Subcutaneous abdominal adipose tissue (tissue), 5 donors: ENCODE results near the gene PHF8.

Source experiments
- H3K27ac ChIP-seq: one replicate; pipeline ENCODE4 v1.7.0; 2013; ENCODE audit warnings: low read depth, mild to moderate bottlenecking, inconsistent platforms, low read length, moderate library complexity
- H3K27me3 ChIP-seq, 5 donors: one replicate each; pipeline ENCODE4 v1.7.0; 2013; ENCODE audit warnings: low read length in 5 of 5, inconsistent platforms in 1 of 5; ENCODE audit not compliant: control insufficient read depth in 5 of 5, insufficient read depth in 4 of 5
- H3K36me3 ChIP-seq, 5 donors: one replicate each; pipeline ENCODE4 v1.7.0; 2013; ENCODE audit warnings: low read length in 5 of 5; ENCODE audit not compliant: control insufficient read depth in 5 of 5, insufficient read depth in 5 of 5
- H3K4me1 ChIP-seq, 5 donors: one replicate each; pipeline ENCODE4 v1.7.0; 2013; ENCODE audit warnings: low read length in 5 of 5, mild to moderate bottlenecking in 3 of 5, moderate library complexity in 1 of 5; ENCODE audit not compliant: control insufficient read depth in 5 of 5, insufficient read depth in 5 of 5
- H3K4me3 ChIP-seq, 5 donors: one replicate each; pipeline ENCODE4 v1.7.0; 2013; ENCODE audit warnings: low read length in 5 of 5, low read depth in 1 of 5
- H3K9ac ChIP-seq, 5 donors: one replicate each; pipeline ENCODE4 v1.7.0; 2013; ENCODE audit warnings: low read length in 5 of 5, mild to moderate bottlenecking in 4 of 5, moderate library complexity in 3 of 5
- H3K9me3 ChIP-seq, 5 donors: one replicate each; pipeline ENCODE4 v1.7.0; 2013; ENCODE audit warnings: low read length in 5 of 5; ENCODE audit not compliant: control insufficient read depth in 5 of 5
- donor health status: healthy.
- donor health status: healthy.
- donor health status: healthy.
- donor health status: healthy.
- donor health status: healthy.

The PHF8 gene

DNA sequence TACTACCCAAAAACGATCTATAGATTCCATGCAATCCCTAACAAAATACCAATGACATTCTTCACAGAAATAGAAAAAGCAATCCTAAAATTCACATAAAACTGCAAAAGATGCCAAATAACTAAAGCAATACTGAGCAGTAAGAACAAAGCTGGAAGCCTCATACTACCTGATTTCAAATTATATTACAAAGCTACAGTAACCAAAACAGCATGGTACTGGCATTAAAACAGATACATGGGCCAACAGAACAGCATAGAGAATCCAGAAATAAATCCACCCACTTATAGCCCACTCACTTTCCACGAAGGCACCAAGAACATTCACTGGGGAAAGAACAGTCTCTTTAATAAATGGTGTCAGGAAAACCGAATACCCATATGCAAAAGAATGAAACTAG lies 74.7 kb downstream of the PHF8 start:
- Histone ChIP-seq H3K4me3 (no peak overlapping the region), H3K27ac (no peak overlapping the region)

DNA sequence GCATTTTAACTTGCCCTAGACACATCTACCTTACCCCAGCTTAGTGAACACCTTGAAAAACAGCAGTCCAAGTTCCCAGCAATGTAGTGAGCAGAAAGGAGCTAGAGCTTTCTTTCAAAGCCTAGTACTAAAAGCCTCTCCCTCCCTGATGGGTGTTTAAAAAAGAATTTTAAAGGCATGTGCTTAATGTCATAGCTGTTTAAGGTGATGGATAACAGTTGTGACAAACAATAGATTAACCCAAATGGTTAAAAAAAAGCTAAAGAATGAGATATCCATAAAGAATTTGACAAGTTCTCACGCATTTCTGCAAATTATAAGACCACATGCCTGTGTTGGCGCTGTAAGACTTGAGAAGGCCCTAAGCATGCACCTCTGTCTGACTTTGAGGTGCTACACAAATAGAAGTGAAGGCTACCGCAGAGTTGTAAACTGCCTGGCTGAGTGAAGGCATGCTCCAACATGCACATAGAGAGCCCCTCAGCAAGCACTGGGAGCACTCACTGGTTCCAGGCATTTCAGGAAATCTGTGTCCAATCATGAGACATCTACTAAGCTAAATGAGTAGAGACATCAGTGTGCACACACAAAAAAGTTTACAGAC lies 94.0 kb downstream of the PHF8 start:
- peaks cover 0 to 4% (median 0%) of the 10 kb centered on the region in 5 donors for H3K27me3 ChIP-seq
- H3K36me3 ChIP-seq = peaks cover 9 to 23% (median 12%) of the 10 kb centered on the region in 5 donors
- H3K4me1 ChIP-seq = no peaks in the 10 kb centered on the region
- H3K27ac ChIP-seq = no peak overlapping the region
- no peaks in the 10 kb centered on the region for H3K9me3 ChIP-seq
- no peak overlapping the region for H3K9ac ChIP-seq
- H3K4me3 ChIP-seq = no peak overlapping the region

More for the DNA sequence above, 74.7 kb downstream of the PHF8 start:
- Histone ChIP-seq H3K9ac (no peak overlapping the region), H3K4me1 (no peaks in the 10 kb centered on the region), H3K9me3 (peaks cover 2 to 11% (median 7%) of the 10 kb centered on the region in 5 donors), H3K36me3 (peaks cover 0 to 8% (median under 1%) of the 10 kb centered on the region in 5 donors), H3K27me3 (no peaks in the 10 kb centered on the region)

GRCh38 chrX:53940180-53940579 lies 104.1 kb downstream of the PHF8 start:
- no peak overlapping the region for H3K27ac ChIP-seq
- no peaks in the 10 kb centered on the region for H3K9me3 ChIP-seq
- H3K4me1 ChIP-seq = no peaks in the 10 kb centered on the region
- H3K27me3 ChIP-seq = peaks cover 0 to 5% (median 0%) of the 10 kb centered on the region in 5 donors
- peaks cover 22 to 56% (median 42%) of the 10 kb centered on the region in 5 donors for H3K36me3 ChIP-seq
- H3K4me3 ChIP-seq = no peak overlapping the region
- no peak overlapping the region for H3K9ac ChIP-seq

DNA sequence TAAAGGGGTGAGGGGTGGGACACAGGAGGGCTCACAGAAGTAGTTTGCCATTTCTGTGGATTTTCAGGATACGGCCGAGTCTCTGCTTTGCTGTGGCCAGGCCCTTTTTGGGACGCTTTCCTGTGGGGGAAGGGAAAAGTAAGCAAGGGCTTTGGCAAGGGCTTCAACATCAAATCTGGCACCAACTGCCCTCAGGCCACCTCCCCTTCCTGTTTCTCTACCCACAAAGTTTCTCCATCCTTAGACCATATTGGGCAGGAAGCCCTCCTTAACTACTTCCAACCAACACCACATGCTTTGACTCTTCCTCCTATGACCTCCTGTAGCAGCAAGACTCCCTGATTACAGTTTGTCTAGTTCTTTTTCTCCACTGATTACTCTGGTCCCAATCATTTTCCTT lies 105.1 kb downstream of the PHF8 start:
- Histone ChIP-seq H3K27ac (no peak overlapping the region), H3K9ac (no peak overlapping the region), H3K4me1 (no peaks in the 10 kb centered on the region), H3K36me3 (peaks cover 20 to 54% (median 39%) of the 10 kb centered on the region in 5 donors), H3K27me3 (peaks cover 0 to 5% (median 0%) of the 10 kb centered on the region in 5 donors), H3K9me3 (no peaks in the 10 kb centered on the region), H3K4me3 (no peak overlapping the region)

DNA sequence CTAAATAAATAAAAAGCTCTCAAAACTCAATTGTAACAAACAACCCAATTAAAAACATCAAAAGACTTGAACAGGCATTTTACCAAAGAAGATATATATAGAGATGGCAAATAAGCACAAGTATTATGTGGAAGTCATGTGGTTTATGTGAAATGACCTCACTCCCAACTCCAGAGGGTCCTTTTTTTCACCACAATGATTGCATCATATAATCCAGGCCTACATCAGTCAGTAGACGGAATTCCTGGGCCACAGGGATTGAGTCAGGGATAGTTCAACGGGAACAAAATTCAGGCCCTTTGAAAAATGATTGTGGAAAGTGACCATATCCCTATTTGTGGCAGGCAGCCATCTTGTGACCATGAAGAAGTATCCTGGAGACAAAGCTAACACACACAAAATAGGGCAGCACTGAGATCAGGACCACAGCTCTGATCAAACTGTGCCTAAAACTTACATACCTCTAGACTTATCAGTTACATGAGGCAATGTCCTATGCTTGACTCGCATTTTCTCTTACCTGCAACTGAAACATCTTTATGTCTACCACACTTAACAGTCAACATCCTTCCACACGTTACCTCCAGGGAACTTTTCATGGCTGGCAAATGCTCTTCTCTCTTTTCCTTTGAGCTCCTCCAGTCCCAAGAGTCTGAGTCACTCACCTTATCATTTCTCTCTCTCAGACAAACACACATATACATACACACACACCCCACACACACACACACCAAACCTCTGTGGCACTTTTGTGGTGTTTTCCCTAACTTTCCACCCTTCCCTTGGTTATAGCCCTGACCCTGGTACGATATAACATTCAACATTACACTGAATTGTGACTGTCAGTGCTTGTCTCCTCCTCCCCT lies 113.5 kb downstream of the PHF8 start:
- Histone ChIP-seq H3K4me1 (no peaks in the 10 kb centered on the region), H3K27ac (no peak overlapping the region), H3K27me3 (peaks cover 0 to 3% (median 0%) of the 10 kb centered on the region in 5 donors), H3K9me3 (peaks cover 0 to 7% (median 0%) of the 10 kb centered on the region in 5 donors), H3K4me3 (no peak overlapping the region), H3K9ac (no peak overlapping the region), H3K36me3 (no peaks in the 10 kb centered on the region)

DNA sequence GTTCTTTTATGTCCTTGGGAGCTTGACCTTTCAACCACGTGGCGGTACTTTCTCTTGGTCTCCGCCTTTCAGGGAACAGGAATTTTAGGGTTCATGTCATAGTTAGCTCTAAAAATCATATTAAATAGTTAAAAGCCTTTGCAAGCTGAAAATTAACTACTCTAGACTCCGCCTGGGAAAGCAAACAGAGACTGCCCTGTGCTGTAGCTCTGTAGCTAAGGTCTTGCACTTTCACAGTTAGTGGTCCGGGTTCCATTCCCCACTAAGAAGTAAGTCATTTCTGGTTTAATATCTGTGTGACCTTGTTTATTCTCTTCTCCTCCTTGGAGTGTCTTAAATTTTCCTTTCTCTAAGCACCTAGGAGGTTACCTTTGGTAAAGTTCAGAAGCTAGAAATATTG lies 118.2 kb downstream of the PHF8 start:
- H3K4me3 ChIP-seq = no peak overlapping the region
- H3K9me3 ChIP-seq = peaks cover 0 to 5% (median 0%) of the 10 kb centered on the region in 5 donors
- H3K4me1 ChIP-seq = no peaks in the 10 kb centered on the region
- H3K27me3 ChIP-seq = peaks cover 0 to 4% (median 2%) of the 10 kb centered on the region in 5 donors
- H3K36me3 ChIP-seq = no peaks in the 10 kb centered on the region
- H3K9ac ChIP-seq = no peak overlapping the region
- H3K27ac ChIP-seq = no peak overlapping the region

DNA sequence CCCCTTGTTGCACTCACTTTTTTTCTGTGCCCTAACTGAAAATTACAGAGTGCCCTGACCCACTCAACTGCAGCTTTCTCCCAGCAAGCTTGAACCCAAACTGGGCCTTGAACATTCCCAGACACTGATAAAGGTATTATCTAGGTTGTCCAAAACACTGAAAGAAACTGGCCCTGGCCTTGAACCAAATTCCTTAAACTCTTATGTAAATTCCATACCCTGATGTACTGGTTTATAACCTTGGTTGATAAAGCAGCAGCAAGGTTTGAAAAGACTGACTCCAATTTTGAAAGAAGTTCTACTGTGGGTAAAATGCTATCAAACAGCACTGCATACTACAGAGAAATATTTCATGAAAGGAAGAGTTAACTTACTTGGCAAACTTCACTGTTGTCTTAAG lies 125.6 kb downstream of the PHF8 start:
- Histone ChIP-seq H3K27ac (no peak overlapping the region), H3K4me1 (no peaks in the 10 kb centered on the region), H3K27me3 (peaks cover 0 to 7% (median 4%) of the 10 kb centered on the region in 5 donors), H3K4me3 (no peak overlapping the region), H3K9me3 (no peaks in the 10 kb centered on the region), H3K9ac (no peak overlapping the region), H3K36me3 (no peaks in the 10 kb centered on the region)

DNA sequence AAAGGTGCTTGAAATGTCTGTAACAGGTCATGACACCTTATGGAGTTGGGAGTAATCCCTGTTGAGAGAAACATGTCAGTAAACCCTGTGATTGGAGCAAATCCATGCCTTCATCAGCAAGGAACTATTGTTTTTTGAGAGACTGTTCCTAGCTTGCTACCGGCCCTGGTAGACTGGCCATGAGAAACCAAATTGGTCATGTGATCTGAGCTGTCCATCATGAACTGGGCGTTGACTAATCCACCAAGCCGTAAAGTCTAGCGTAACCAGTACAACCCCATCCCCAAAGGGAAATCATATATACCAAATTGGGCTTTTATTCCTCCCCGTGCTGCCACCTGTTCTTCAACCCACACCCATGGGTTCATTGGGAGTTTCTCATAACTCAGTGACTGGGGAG lies 143.7 kb downstream of the PHF8 start:
- Histone ChIP-seq H3K4me3 (no peak overlapping the region), H3K9ac (no peak overlapping the region), H3K27ac (no peak overlapping the region), H3K9me3 (peaks cover under 1 to 20% (median 4%) of the 10 kb centered on the region in 5 donors), H3K27me3 (peaks cover 0 to 2% (median 0%) of the 10 kb centered on the region in 5 donors), H3K4me1 (no peaks in the 10 kb centered on the region), H3K36me3 (no peaks in the 10 kb centered on the region)

DNA sequence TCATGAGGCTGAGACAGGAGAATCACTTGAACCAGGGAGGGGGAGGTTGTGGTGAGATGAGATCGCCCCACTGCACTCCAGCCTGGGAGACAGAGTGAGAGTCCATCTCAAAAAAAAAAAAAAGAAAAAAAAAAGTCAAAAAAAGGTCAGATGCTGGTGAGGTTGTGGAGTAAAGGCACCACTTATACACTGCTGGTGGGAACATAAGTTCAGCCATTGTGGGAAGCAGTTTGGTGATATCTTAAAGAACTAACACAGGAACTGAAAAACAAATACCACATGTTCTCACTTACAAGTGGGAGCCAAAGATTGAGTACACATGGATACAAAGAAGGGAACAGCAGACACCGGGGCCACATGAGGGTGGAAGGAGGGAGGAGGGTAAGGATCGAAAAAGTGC lies 149.0 kb downstream of the PHF8 start:
- Histone ChIP-seq H3K4me1 (no peaks in the 10 kb centered on the region), H3K9me3 (peaks cover 3 to 24% (median 7%) of the 10 kb centered on the region in 5 donors), H3K9ac (no peak overlapping the region), H3K4me3 (no peak overlapping the region), H3K27ac (no peak overlapping the region), H3K27me3 (peaks cover 0 to 2% (median 0%) of the 10 kb centered on the region in 5 donors), H3K36me3 (no peaks in the 10 kb centered on the region)
